ENCODE data around the gene RIPOR3. TPM values are rescaled to one million over a fixed set of nuclear protein-coding genes. Genes with fewer than 3 reads are reported as not detected.
A peak's percentile ranks its signal among the peaks of the same experiment; 100 is the strongest.

Gene RIPOR3
- total and polyA plus RNA-seq, 9 of the 15 experiments (the other 6 are each of a cell fraction or from before 2014, with no cell fraction given): 3.3 to 62.7 (median 21.4) TPM

GRCh38 chr20:50666709-50667298 is 24.5 kb downstream of the RIPOR3 start (continued):
- TF ChIP-seq ZNF449 (CRISPR knock-in tag; IDR thresholded peaks at IDR 0.05) (no peak), ZNF24 (IDR thresholded peaks at IDR 0.05) (no peak), ZNF445 (CRISPR knock-in tag; IDR thresholded peaks at IDR 0.05; ENCODE audit: low read depth) (no peak), BRCA1 (IDR thresholded peaks at IDR 0.05) (no peak), BRCA1 (CRISPR knock-in tag; IDR thresholded peaks at IDR 0.05) (no peak), HDAC6 (IDR thresholded peaks at IDR 0.05; ENCODE audit: low read depth, low read length) (no peak), CREB3 (tag; conservative IDR thresholded peaks at IDR 0.05; ENCODE audit: low read depth) (no peak), ZNF75A (CRISPR knock-in tag; IDR thresholded peaks at IDR 0.05) (no peak), HMG20A (CRISPR knock-in tag; conservative IDR thresholded peaks at IDR 0.05) (no peak), ZBTB5 (IDR thresholded peaks at IDR 0.05) (no peak), MXI1 (IDR thresholded peaks at IDR 0.05; ENCODE audit: low read depth, low read length) (no peak), ARID1B (IDR thresholded peaks at IDR 0.05) (peak; percentile 91), ZNF707 (CRISPR knock-in tag; conservative IDR thresholded peaks at IDR 0.05) (no peak), CBX2 (IDR thresholded peaks at IDR 0.05; ENCODE audit: insufficient read depth, low read length, poor library complexity, severe bottlenecking) (no peak), ETS2 (tag; IDR thresholded peaks at IDR 0.05; ENCODE audit: borderline replicate concordance, poor library complexity, severe bottlenecking) (no peak), GATAD2A (IDR thresholded peaks at IDR 0.05) (no peak), ZNF764 (CRISPR knock-in tag; IDR thresholded peaks at IDR 0.05; ENCODE audit: low read depth) (no peak), ATF7 (IDR thresholded peaks at IDR 0.05) (0 out of 2 replicates have a peak, but pooled peaks have one; percentile 31), RFX7 (CRISPR knock-in tag; IDR thresholded peaks at IDR 0.05) (no peak), BRD4 (IDR thresholded peaks at IDR 0.05) (no peak), RBM14 (IDR thresholded peaks at IDR 0.05; ENCODE audit: borderline replicate concordance, insufficient read depth, low read depth, low read length) (no peak), GABPB2 (CRISPR knock-in tag; conservative IDR thresholded peaks at IDR 0.05) (no peak), ELK1 (CRISPR knock-in tag; IDR thresholded peaks at IDR 0.05) (no peak), L3MBTL2 (IDR thresholded peaks at IDR 0.05) (no peak), BACH1 (tag; IDR thresholded peaks at IDR 0.05) (no peak), NFYB (IDR thresholded peaks at IDR 0.05; ENCODE audit: extremely low read depth, insufficient read length) (no peak)

Data from K562 (cell line).